ENCODE results near the gene ZNF319. TPM values are rescaled to one million over a fixed set of nuclear protein-coding genes. Genes with fewer than 3 reads are reported as not detected.

Gene ZNF319
- total RNA-seq, 1 donor from 2014 or later: 14.2 TPM

DNA sequence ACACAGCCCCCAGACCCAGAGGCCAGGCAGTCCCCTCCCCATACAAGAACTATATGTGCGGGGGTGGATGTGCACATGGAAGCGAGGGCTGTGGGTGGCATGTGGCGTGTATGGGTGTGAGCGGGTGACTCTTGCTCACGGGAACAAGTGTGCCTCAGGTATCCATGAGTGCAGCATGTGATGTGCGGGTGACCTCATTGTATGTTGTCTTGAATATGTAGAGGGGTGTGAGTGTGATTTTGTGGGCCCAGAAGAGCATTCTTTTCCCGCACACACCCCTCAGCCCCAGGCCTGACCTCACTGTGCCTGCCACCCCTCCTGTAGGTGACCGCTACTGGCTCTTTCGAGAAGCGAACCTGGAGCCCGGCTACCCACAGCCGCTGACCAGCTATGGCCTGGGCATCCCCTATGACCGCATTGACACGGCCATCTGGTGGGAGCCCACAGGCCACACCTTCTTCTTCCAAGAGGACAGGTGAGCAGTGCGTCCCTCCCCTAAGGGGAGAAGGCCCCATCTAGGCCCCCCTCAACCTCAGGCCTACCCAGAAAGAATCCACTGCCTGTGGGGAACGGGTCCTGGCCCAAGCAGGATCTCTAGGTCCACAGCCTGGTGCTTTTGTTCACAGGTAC lies 42.5 kb upstream of the ZNF319 start:
- Mint-ChIP-seq H3K4me1 (ENCODE audit: unreplicated experiment) (peaks cover under 1% of the 10 kb centered on the region), H3K27ac (no peak overlapping the region), H3K36me3 (peaks cover 3% of the 10 kb centered on the region), H3K4me3 (no peak overlapping the region), H3K9me3 (no peaks in the 10 kb centered on the region), H3K27me3 (no peaks in the 10 kb centered on the region)
- no peak for DNase-seq (ENCODE audit: extremely low spot score, unreplicated experiment)
- TF ChIP-seq, protein P1, sequence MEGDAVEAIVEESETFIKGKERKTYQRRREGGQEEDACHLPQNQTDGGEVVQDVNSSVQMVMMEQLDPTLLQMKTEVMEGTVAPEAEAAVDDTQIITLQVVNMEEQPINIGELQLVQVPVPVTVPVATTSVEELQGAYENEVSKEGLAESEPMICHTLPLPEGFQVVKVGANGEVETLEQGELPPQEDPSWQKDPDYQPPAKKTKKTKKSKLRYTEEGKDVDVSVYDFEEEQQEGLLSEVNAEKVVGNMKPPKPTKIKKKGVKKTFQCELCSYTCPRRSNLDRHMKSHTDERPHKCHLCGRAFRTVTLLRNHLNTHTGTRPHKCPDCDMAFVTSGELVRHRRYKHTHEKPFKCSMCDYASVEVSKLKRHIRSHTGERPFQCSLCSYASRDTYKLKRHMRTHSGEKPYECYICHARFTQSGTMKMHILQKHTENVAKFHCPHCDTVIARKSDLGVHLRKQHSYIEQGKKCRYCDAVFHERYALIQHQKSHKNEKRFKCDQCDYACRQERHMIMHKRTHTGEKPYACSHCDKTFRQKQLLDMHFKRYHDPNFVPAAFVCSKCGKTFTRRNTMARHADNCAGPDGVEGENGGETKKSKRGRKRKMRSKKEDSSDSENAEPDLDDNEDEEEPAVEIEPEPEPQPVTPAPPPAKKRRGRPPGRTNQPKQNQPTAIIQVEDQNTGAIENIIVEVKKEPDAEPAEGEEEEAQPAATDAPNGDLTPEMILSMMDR (conservative IDR thresholded peaks at IDR 0.05): no peak

DNA sequence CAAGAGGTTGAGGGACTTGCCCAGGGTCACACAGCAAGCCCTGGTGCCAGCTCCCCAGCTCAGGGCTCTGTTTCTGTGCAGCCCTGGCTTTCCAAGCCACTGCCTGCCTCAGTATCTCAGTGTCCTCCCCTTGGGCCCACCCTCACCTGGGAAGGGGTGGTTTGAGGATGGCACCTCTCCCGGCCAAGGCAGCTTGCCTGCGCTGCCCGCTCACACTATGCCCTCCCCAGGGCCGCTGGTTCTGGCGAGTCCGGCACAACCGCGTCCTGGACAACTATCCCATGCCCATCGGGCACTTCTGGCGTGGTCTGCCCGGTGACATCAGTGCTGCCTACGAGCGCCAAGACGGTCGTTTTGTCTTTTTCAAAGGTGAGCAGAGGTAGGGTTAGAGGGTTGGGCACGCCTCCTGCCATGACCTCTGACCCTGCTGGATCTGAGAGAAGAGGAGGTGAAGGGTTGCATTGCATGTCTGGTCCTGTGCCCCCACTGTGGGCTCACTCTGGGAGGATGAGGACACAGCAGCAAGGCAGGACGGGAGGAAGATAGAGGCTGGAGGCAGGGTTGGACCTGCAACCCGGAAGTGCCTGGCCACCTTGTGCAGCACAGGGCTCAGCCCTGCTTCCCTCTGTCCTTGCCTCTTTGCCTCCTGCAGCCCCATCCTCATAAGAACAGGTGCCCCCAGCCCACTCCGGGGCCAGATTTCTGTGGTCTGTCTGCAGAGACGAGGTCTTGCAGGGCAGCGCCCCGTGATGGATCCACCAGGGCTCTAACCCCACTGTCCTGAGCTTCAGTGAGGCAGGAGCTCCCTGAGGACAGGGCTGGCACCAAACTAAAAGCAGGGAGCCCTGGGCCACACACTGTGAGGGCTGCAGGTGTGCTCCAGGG lies 41.8 kb upstream of the ZNF319 start:
- no peak overlapping the region for H3K27ac Mint-ChIP-seq
- peaks cover 3% of the 10 kb centered on the region for H3K36me3 Mint-ChIP-seq
- no peaks in the 10 kb centered on the region for H3K9me3 Mint-ChIP-seq
- no peaks in the 10 kb centered on the region for H3K4me1 Mint-ChIP-seq (ENCODE audit: unreplicated experiment)
- DNase-seq (ENCODE audit: extremely low spot score, unreplicated experiment): no peak
- no peaks in the 10 kb centered on the region for H3K27me3 Mint-ChIP-seq
- H3K4me3 Mint-ChIP-seq: no peak overlapping the region
- TF ChIP-seq, protein P1 (conservative IDR thresholded peaks at IDR 0.05): no peak

DNA sequence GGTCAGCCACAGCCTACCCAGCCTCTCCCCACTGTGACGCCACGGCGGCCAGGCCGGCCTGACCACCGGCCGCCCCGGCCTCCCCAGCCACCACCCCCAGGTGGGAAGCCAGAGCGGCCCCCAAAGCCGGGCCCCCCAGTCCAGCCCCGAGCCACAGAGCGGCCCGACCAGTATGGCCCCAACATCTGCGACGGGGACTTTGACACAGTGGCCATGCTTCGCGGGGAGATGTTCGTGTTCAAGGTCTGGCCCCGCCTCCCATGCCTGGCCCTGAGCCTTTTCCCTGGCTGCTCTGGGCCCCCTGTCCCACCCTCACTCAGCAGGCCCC lies 41.1 kb upstream of the ZNF319 start:
- Mint-ChIP-seq H3K4me3 (no peak overlapping the region), H3K27ac (no peak overlapping the region), H3K9me3 (no peaks in the 10 kb centered on the region), H3K36me3 (peaks cover 3% of the 10 kb centered on the region), H3K27me3 (no peaks in the 10 kb centered on the region), H3K4me1 (ENCODE audit: unreplicated experiment) (no peaks in the 10 kb centered on the region)
- DNase-seq (ENCODE audit: extremely low spot score, unreplicated experiment): no peak
- TF ChIP-seq, protein P1 (conservative IDR thresholded peaks at IDR 0.05): no peak

- no peaks in the 10 kb centered on the region for H3K9me3 Mint-ChIP-seq
- H3K4me3 Mint-ChIP-seq: no peak overlapping the region
- no peaks in the 10 kb centered on the region for H3K27me3 Mint-ChIP-seq
- H3K36me3 Mint-ChIP-seq: peaks cover 3% of the 10 kb centered on the region
- TF ChIP-seq, protein P1 (conservative IDR thresholded peaks at IDR 0.05): no peak
- H3K27ac Mint-ChIP-seq: no peak overlapping the region
- no peaks in the 10 kb centered on the region for H3K4me1 Mint-ChIP-seq (ENCODE audit: unreplicated experiment)
- no peak for DNase-seq (ENCODE audit: extremely low spot score, unreplicated experiment)
Observed at GRCh38 chr16:58040945-58041627, 40.6 kb upstream of the ZNF319 start.

DNA sequence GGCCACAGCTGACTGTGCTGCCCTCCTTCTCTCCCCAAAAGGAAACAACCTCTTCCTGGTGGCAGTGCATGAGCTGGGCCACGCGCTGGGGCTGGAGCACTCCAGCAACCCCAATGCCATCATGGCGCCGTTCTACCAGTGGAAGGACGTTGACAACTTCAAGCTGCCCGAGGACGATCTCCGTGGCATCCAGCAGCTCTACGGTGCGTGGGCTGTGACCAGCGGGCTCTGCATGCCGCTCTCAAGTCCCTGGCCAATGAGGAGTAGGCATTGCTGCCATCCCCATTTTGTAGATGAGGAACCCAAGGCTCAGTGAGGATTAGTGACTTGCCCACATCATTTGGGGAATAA lies 40.0 kb upstream of the ZNF319 start:
- Mint-ChIP-seq H3K4me3 (no peak overlapping the region), H3K4me1 (ENCODE audit: unreplicated experiment) (no peaks in the 10 kb centered on the region), H3K27ac (no peak overlapping the region), H3K9me3 (no peaks in the 10 kb centered on the region), H3K27me3 (no peaks in the 10 kb centered on the region), H3K36me3 (peaks cover 3% of the 10 kb centered on the region)
- TF ChIP-seq, protein P1 (conservative IDR thresholded peaks at IDR 0.05): no peak
- no peak for DNase-seq (ENCODE audit: extremely low spot score, unreplicated experiment)
